Right cardiac atrium (tissue), 5 donors: ENCODE measurements around the gene FHOD1. TPM values are rescaled to one million over a fixed set of nuclear protein-coding genes. Genes with fewer than 3 reads are reported as not detected.

ENCODE experiments used
- ATAC-seq, 2 donors: fragments of 200-7000 bp; cut with Tn5 transposase; one replicate each; pipeline versions ENCODE4 v1.8.0 to v1.9.1; 2020; ENCODE audit warnings: moderate library complexity in 2 of 2, mild to moderate bottlenecking in 1 of 2
- DNase-seq, 3 donors: peaks; one replicate each; pipeline ENCODE4 v3.0.0-alpha.2; 2020
- H3K27ac ChIP-seq: one replicate; pipeline ENCODE4 v1.5.1; 2013; ENCODE audit warnings: mild to moderate bottlenecking, low read length, control low read depth, moderate library complexity
- H3K27me3 ChIP-seq: one replicate; pipeline ENCODE4 v1.6.1; 2013; ENCODE audit not compliant: control insufficient read depth, insufficient read depth
- H3K4me1 ChIP-seq: one replicate; pipeline ENCODE4 v1.6.1; 2013; ENCODE audit warnings: low read length; ENCODE audit not compliant: control insufficient read depth, insufficient read depth
- H3K4me3 ChIP-seq: one replicate; pipeline ENCODE4 v1.5.1; 2013; ENCODE audit warnings: low read length, control low read depth
- H3K9me3 ChIP-seq: one replicate; pipeline ENCODE4 v1.6.1; 2013; ENCODE audit warnings: low read length; ENCODE audit not compliant: control insufficient read depth
- WGBS: extraction: QIAGEN DNeasy Blood & Tissue Kit; methylation state at CpG from one replicate; pipeline ENCODE4 v1.1.7; 2013; 5-methylcytosine and 5-hydroxymethylcytosine counted together
- intact Hi-C, 4 donors: fragments of 100-400 bp; cut with DNase I; formaldehyde crosslinking; loops; one replicate each; pipeline versions ENCODE4 v1.11.0 to v1.14.0; 2022 to 2023
- polyA plus RNA-seq: library from polyadenylated mRNA; stranded (reverse); fragments of 200-250 nt; gene quantifications from one replicate; pipeline ENCODE4 v1.2.3, GENCODE V29; 2013
- total RNA-seq, 4 donors: library from RNA; stranded (reverse); fragmentation: NEBNext Ultra II Directional; extraction: Animal tissue kit (Norgen Biotek cat#: 25700); gene quantifications; one replicate each; pipeline ENCODE4 v1.2.1, GENCODE V29; 2021
- donor health status: healthy with polysubstance abuse.
- donor health status: DM: no; HTN: yes; CAD: no.
- donor health status: DM: no; HTN: no; CAD: no.
- donor health status: DM: no; HTN: yes; CAD: no; lungs with severe emphysema.
- donor health status: DM: yes; HTN: yes; CAD: no.

Gene FHOD1
- total and polyA plus RNA-seq, 5 donors: 16.9 to 32.1 (median 20.5) TPM

GRCh38 chr16:67187175-67187890 lies 59.9 kb downstream of the FHOD1 start:
- Histone ChIP-seq H3K9me3 (no peaks in the 10 kb centered on the region), H3K4me3 (no peak overlapping the region), H3K27ac (no peak overlapping the region), H3K27me3 (no peaks in the 10 kb centered on the region), H3K4me1 (peaks cover 3% of the 10 kb centered on the region)
- WGBS: 81% methylated on average over 26 of the region's 26 CpGs
- DNase-seq (peak in 1 of 3 donors; percentile 66), ATAC-seq (no peak)
- intact Hi-C loops: no loop called here

- WGBS: 42% methylated on average over 5 of the region's 5 CpGs
- H3K4me3 ChIP-seq: no peak overlapping the region
- ATAC-seq (no peak), DNase-seq (peak in 1 of 3 donors; percentile 33)
- H3K27ac ChIP-seq: no peak overlapping the region
- no peaks in the 10 kb centered on the region for H3K9me3 ChIP-seq
- intact Hi-C loops: no loop called here
- peaks cover 3% of the 10 kb centered on the region for H3K4me1 ChIP-seq
- H3K27me3 ChIP-seq: no peaks in the 10 kb centered on the region
These were observed 60.7 kb downstream of the FHOD1 start for GRCh38 chr16:67186550-67186950.

- DNase-seq (no peak), ATAC-seq (no peak)
- peaks cover 2% of the 10 kb centered on the region for H3K4me1 ChIP-seq
- no peaks in the 10 kb centered on the region for H3K27me3 ChIP-seq
- intact Hi-C loops: no loop called here
- 8% methylated on average over 12 of the region's 12 CpGs for WGBS
- no peak overlapping the region for H3K4me3 ChIP-seq
- H3K9me3 ChIP-seq: no peaks in the 10 kb centered on the region
- H3K27ac ChIP-seq: no peak overlapping the region
These were observed 61.6 kb downstream of the FHOD1 start for GRCh38 chr16:67185651-67186134.

GRCh38 chr16:67184995-67185650 lies 62.2 kb downstream of the FHOD1 start:
- intact Hi-C loops: no loop called here
- ATAC-seq: peak; percentile 55 to 56
- WGBS: 17% methylated on average over 43 of the region's 43 CpGs
- H3K4me1 ChIP-seq: peaks cover 2% of the 10 kb centered on the region
- H3K27ac ChIP-seq: no peak overlapping the region
- DNase-seq: peak; percentile 95 to 98 (median 97)
- H3K27me3 ChIP-seq: no peaks in the 10 kb centered on the region
- H3K4me3 ChIP-seq: no peak overlapping the region
- H3K9me3 ChIP-seq: no peaks in the 10 kb centered on the region

- H3K27me3 ChIP-seq: no peaks in the 10 kb centered on the region
- H3K4me3 ChIP-seq: peak overlapping the region; percentile 29
- peak in 1 of 3 donors; percentile 79 for DNase-seq
- peak overlapping the region; percentile 86 for H3K27ac ChIP-seq
- WGBS: 11% methylated on average over 59 of the region's 59 CpGs
- peak; percentile 2 to 9 for ATAC-seq
- intact Hi-C loops: no loop called here
- no peaks in the 10 kb centered on the region for H3K9me3 ChIP-seq
- peaks cover 2% of the 10 kb centered on the region for H3K4me1 ChIP-seq
These were observed 62.8 kb downstream of the FHOD1 start for GRCh38 chr16:67184453-67184994.

GRCh38 chr16:67183627-67184452 lies 63.4 kb downstream of the FHOD1 start, which contains the start of gene MATCAP1:
Gene MATCAP1, minus strand, starts transcription at chr16:67183963. Its CDS starts 3,353 bp downstream, at chr16:67180610.
- H3K4me3 ChIP-seq: peak within 1 kb of the TSS; percentile 29
- peak; percentile 95 to 96 for ATAC-seq
- peaks cover 2% of the 10 kb centered on the region for H3K4me1 ChIP-seq
- under 1% methylated on average over 77 of the region's 77 CpGs for WGBS
- no peaks in the 10 kb centered on the region for H3K27me3 ChIP-seq
- no peaks in the 10 kb centered on the region for H3K9me3 ChIP-seq
- peak within 1 kb of the TSS; percentile 86 for H3K27ac ChIP-seq
- intact Hi-C loops: no loop called here
- DNase-seq: peak; percentile 95 to 98 (median 97)

DNA sequence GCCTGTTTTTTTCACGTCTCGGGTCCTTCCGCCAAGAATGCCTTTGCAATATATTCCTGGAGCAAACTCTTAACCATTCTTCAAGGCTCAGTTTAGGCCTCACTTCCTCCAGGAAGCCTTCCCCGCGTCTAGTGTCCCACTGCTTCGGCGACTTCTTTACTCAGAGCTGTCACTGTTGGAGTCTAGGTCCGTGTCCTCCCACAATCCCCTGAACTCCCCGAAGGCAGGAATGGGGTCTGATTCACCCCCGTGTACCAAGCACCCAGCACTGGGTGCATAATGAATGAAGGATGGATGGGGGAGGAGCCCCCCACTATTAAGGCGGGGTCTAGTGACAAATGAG lies 64.0 kb downstream of the FHOD1 start:
- 6% methylated on average over 11 of the region's 11 CpGs for WGBS
- no peaks in the 10 kb centered on the region for H3K9me3 ChIP-seq
- intact Hi-C loops: no loop called here
- no peaks in the 10 kb centered on the region for H3K27me3 ChIP-seq
- H3K4me3 ChIP-seq: peak overlapping the region; percentile 29
- H3K27ac ChIP-seq: no peak overlapping the region
- no peak for ATAC-seq
- no peak for DNase-seq
- peaks cover 2% of the 10 kb centered on the region for H3K4me1 ChIP-seq

DNA sequence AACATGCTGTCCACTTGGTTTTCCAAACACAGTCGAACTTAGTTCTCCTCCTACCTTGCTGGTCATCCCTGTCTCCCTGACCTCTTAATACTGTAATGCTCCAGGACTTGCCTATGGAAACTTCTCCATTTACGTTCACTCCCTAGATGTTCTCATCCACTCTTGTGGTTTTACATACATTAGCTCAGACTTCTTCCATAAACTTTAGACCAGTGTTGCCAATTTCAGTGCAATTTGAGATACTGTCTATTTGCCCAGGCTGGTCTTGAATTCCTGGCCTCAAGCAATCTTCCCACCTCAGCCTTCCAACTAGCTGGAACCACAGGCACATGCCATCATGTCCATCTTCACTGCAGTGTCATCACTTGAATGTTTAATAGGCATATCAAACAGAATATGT lies 65.0 kb downstream of the FHOD1 start:
- Histone ChIP-seq H3K4me1 (peaks cover 2% of the 10 kb centered on the region), H3K27me3 (no peaks in the 10 kb centered on the region), H3K27ac (no peak overlapping the region), H3K4me3 (no peak overlapping the region), H3K9me3 (no peaks in the 10 kb centered on the region)
- DNase-seq: no peak
- intact Hi-C loops: no loop called here
- 87% methylated on average over 2 of the region's 2 CpGs for WGBS
- ATAC-seq: no peak

- no peak overlapping the region for H3K4me3 ChIP-seq
- intact Hi-C loops: no loop called here
- ATAC-seq: no peak
- no peaks in the 10 kb centered on the region for H3K27me3 ChIP-seq
- 43% methylated on average over 2 of the region's 2 CpGs for WGBS
- DNase-seq: peak; percentile 53 to 74 (median 72)
- peaks cover 2% of the 10 kb centered on the region for H3K4me1 ChIP-seq
- H3K27ac ChIP-seq: no peak overlapping the region
- H3K9me3 ChIP-seq: no peaks in the 10 kb centered on the region
These were observed 65.9 kb downstream of the FHOD1 start for GRCh38 chr16:67181346-67181745.

GRCh38 chr16:67180166-67180565 lies 67.1 kb downstream of the FHOD1 start:
- Histone ChIP-seq H3K27ac (no peak overlapping the region), H3K9me3 (no peaks in the 10 kb centered on the region), H3K4me3 (no peak overlapping the region), H3K27me3 (no peaks in the 10 kb centered on the region), H3K4me1 (peaks cover 2% of the 10 kb centered on the region)
- peak in 2 of 3 donors; percentile 62 to 70 for DNase-seq
- no peak for ATAC-seq
- intact Hi-C loops: no loop called here
- 94% methylated on average over 16 of the region's 16 CpGs for WGBS
